SK-N-SH (cell line): ENCODE measurements around the gene CPN2.

Experiments used
- ELF1 ChIP-seq: IDR thresholded peaks from 2 replicates; pipeline ENCODE4 v1.4.0; 2012
- EP300 ChIP-seq, 2 experiments: IDR thresholded peaks; 2 replicates each; pipeline versions ENCODE4 v1.4.0 to v1.6.1; 2012; ENCODE audit warnings: borderline replicate concordance in 1 of 2, low read depth in 1 of 2, low read length in 1 of 2
- JUND ChIP-seq: IDR thresholded peaks from 2 replicates; pipeline ENCODE4 v1.4.0; 2012
- POLR2AphosphoS5 ChIP-seq: IDR thresholded peaks from 2 replicates; pipeline ENCODE4 v1.6.1; 2012; ENCODE audit warnings: low read depth, low read length
- TF ChIP-seq, protein P1 (sequence below): fragments of 200-600 bp; sonication (generic); IDR thresholded peaks from 2 replicates; pipeline ENCODE4 v1.6.1; 2017; ENCODE audit warnings: antibody characterized with exemption, mild to moderate bottlenecking, moderate library complexity

- TF ChIP-seq, protein P1, sequence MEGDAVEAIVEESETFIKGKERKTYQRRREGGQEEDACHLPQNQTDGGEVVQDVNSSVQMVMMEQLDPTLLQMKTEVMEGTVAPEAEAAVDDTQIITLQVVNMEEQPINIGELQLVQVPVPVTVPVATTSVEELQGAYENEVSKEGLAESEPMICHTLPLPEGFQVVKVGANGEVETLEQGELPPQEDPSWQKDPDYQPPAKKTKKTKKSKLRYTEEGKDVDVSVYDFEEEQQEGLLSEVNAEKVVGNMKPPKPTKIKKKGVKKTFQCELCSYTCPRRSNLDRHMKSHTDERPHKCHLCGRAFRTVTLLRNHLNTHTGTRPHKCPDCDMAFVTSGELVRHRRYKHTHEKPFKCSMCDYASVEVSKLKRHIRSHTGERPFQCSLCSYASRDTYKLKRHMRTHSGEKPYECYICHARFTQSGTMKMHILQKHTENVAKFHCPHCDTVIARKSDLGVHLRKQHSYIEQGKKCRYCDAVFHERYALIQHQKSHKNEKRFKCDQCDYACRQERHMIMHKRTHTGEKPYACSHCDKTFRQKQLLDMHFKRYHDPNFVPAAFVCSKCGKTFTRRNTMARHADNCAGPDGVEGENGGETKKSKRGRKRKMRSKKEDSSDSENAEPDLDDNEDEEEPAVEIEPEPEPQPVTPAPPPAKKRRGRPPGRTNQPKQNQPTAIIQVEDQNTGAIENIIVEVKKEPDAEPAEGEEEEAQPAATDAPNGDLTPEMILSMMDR: no peak
- TF ChIP-seq POLR2AphosphoS5 (no peak), JUND (no peak), EP300 (IDR thresholded peaks at IDR 0.05; ENCODE audit: borderline replicate concordance in 1 of 2, low read depth in 1 of 2, low read length in 1 of 2) (no peak), ELF1 (no peak)
These were observed 36.1 kb upstream of the CPN2 start for GRCh38 chr3:194387276-194387675.
